Measurements from ENCODE around the gene CAND1.

Gene CAND1

DNA sequence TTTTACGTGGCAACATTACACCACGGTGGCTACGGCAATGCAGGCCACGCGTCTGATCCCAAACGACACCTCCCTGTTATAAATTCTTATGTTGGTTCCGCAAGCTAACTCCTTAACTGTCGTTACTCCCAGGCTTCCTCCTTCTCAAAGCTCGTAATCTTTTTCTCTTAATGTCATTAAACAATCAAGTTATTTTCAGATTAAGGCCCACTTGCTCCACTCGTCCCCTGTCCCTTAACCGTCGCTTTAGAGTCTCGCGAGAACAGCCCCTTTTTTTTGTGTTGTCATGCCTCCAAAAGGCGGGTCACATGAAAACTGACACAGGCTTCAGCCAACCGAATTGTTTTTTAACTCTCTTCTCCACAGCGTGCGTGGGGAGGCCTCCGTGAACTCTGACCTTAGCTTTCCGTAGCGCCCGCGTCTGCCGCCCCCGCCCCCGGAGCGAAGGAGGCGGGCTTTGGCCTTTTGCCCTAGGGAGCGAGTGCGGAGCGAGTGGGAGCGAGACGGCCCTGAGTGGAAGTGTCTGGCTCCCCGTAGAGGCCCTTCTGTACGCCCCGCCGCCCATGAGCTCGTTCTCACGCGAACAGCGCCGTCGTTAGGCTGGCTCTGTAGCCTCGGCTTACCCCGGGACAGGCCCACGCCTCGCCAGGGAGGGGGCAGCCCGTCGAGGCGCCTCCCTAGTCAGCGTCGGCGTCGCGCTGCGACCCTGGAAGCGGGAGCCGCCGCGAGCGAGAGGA lies at the start of gene CAND1:
Gene CAND1 (plus strand): TSS at position 463 of the 737 bp plus-strand sequence. CDS start 360 bp downstream, outside the sequence.
- peak; percentile 99 for DNase-seq (ENCODE audit: low read depth)

DNA sequence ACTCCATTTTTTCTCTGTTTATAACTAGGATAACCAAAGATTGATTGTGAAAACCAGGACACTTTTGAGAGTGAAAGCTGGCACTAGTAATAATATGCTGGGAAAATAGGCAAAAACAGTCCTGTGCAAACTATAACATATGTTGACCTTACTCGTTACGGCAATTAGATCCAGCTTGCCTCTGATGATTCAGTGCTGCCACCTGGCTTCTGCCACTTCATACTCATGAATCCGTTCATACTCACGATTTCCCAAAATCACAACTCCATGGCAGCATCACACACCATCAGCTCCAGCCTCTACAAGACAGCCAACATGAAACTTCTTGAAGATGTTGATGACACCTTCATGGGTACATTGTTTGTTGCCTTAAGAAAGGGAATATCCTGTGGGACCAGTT lies 49.1 kb upstream of the CAND1 start:
- DNase-seq (ENCODE audit: low read depth), result no peak

DNA sequence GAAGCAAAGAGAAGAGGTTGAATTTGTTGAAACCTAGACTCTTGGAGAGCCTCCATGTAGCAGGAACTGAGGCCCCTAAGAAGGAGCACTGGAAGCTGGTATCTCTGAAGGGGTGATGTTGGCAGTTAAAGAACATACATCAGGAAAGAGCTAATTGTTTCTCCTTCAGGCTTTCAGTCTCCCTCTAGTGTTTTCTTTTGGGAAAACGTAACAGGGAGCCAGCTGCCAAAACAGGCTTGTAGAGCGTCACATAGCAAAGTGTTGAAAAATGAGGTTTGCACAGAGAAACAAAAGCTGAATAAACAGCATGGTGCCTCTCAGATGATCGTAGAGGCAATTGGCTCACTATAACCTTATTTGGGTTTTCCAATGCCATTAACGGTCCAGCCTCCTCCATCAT lies 46.9 kb upstream of the CAND1 start:
- peak; percentile 5 for DNase-seq (ENCODE audit: low read depth)

DNA sequence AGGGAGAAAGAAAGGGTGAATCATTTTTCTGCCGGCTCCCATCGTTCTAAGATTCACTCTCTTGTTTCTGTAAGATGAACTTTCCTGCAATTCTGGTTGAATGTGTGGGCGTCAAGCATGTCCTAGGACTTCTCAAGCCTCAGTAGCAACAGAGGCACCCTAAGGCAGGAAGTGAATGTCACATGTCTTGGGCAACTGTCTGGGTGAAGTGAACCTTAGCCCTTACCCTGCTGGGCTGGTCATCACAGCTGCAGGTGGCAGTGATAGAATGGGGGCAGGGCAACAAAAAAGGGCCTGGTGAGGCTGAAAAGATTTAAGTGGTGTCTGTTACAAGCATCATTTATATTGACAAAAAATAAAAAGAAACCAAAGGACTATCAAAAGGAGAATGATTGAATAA lies 45.9 kb upstream of the CAND1 start:
- DNase-seq (ENCODE audit: low read depth), result no peak

DNA sequence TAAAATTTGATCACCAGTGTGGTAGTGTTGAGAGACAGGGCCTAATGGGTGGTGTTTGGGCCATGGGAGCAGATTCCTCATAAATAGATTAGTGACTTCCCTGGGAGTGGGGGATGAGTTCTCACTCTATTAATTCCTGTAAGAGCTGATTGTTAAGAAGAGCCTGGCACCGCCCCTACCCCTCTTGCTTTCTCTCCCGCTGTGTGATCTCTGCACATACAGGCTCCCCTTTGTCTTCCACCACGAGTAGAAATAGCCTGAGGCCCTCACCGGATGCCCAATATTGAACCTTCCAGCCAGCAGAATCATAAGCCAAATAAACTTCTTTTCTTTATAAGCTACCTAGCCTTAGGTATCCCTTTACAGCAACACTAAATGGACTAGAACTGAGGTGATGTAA lies 31.9 kb upstream of the CAND1 start:
- no peak for DNase-seq (ENCODE audit: low read depth)

DNA sequence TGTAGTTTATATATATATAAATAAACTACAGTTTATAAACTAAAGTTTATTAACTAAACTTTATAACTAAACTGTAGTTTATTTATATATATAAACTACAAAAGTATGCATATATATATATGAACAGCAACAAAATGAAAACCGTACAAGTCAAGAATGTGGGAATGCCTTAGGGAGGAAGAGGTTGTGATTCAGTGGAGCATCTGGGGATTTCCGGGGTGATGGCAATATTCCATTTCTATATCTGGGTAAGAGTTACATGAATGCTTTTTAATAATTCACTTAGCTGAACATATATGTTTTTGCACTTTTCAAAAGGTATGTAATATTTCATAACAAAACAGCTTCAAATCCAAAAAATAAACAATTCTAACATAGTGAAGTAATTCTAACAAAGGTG lies 30.1 kb upstream of the CAND1 start:
- no peak for DNase-seq (ENCODE audit: low read depth)

DNA sequence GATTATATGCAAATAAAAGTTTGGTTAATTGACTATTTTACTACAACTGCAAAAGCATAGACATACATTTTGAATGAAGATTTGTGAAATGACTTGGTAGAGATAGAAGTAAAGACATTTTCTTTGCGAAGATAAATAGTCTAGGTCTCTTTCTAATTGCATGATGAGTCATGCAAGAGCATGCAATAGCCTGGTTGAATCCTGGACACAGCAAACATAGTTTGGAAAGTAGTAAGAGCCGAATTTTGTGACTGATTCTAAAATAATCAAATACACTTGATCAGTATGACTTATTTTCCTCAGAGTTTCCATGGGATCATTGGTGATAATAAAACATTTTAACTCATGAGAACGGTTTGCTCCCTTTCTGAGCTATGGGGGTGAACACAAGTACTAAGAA lies 27.7 kb upstream of the CAND1 start:
- DNase-seq (ENCODE audit: low read depth), result no peak

DNA sequence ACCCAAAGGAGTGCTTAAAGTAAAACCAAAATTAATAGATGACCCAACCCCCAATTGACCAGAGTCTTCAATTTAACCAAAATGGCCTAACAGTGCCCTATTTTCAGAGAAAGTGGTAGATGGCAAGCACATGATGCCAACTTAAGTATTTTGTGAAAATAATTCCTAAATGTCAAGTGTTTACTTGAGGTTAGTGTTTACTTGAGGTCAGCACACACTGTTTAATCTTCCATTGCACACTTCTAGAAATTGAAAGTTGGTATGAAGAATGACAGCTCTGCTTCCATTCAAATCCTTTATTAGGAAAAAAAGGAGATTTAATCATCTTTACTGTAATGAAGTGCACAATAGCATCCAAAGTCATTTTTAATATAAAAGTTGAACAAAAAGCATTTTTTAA lies 25.9 kb upstream of the CAND1 start:
- no peak for DNase-seq (ENCODE audit: low read depth)

DNA sequence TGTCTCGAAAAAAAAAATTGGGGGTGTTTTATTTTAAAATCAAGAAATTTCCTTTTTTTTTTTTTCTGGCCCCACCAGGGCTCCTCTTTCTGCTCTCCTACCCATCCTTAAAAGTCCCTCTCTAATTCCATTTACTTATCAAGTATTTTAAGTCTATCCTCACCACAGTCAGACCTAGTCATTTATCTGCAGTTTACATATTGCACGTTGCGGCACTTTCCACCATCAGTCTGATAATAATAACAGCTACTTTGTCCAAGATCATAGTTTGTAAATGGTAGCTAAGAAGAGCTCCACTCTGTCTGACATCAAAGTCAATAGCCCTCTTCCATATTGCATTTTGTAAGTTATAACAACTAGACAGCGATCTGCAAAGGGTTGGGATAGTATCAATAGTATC lies 23.6 kb upstream of the CAND1 start:
- no peak for DNase-seq (ENCODE audit: low read depth)

DNA sequence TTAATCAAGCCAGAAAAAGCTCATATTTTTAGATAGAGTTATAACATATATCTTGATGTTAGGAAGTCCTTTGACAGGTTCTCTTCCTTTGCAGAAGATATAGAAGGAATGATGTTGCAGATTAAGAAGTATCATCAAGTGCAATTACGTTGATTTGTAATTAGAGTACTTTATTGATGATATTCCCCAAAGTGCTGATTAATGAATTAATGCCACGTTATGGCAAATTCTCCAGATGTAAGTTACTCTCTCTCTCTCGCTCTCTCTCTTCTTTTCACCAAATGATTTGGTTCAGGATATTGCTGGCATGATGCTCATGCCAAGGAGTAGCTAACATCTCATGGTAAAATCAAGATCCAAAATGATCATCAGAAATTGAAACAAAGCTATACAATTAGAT lies 18.1 kb upstream of the CAND1 start:
- DNase-seq (ENCODE audit: low read depth), result no peak

DNA sequence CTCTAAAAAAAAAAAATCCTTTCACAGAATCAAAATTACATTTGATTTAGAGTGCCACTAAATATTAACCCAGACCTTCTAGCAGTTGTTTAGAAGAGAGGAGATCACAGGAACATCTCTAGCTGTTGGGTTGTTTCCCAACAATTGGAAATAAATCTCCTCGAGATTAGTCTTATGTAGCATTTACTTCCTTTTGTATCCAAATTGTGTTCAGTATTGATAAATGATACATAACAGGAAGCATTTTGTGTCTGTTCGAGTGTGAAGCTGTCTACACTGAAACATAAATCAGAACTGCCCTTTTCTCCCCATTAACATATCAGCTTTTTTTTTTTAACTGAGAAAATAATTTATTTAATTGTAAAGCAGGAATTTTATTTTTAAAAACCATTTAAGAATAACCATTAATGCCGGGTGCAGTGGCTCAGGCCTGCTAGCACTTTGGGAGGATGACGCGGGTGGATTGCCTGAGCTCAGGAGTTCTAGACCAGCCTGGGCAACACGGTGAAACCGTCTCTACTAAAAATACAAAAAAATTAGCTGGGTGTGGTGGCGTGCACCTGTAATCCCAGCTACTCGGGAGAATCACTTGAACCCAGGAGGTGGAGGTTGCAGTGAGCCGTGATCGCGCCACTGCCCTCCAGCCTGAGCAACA lies 14.7 kb upstream of the CAND1 start:
- no peak for DNase-seq (ENCODE audit: low read depth)

DNA sequence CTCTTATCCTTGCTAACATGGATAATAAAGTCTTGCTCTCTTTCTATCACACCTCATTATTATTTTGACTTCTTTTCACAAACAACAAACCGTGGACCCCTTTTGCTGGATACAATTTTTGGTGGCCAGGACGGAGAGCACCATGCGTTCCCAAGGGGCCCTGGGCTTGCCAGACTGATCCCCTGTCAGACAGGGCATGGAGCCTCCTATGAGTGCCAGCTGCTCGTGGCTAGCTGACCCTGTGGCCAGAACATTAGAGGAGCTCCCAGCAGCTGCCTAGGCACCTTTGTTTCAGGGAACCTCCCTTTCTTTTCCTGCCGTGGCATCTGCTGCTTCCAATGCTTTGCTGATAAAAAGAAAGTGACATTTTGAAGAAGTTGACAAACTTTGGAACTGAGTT lies 12.5 kb upstream of the CAND1 start:
- DNase-seq (ENCODE audit: low read depth), result no peak

DNA sequence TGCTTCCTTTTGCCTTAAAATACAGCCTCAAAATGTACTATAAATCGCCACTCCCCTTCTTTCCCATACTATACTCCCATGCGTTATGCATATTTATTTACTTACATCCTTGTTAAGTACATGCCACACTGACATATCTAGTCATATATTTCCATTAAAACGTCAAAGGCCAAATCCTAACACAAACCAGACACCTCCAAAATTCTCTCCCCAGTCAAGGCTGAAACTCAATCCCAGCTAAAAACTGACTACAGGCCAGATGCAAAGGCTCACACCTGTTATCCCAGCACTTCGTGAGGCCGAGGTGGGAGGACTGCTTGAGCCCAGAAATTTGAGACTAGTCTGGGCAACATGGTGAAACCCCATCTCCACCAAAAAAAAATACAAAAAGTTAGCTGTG lies 5.7 kb upstream of the CAND1 start:
- no peak for DNase-seq (ENCODE audit: low read depth)

DNA sequence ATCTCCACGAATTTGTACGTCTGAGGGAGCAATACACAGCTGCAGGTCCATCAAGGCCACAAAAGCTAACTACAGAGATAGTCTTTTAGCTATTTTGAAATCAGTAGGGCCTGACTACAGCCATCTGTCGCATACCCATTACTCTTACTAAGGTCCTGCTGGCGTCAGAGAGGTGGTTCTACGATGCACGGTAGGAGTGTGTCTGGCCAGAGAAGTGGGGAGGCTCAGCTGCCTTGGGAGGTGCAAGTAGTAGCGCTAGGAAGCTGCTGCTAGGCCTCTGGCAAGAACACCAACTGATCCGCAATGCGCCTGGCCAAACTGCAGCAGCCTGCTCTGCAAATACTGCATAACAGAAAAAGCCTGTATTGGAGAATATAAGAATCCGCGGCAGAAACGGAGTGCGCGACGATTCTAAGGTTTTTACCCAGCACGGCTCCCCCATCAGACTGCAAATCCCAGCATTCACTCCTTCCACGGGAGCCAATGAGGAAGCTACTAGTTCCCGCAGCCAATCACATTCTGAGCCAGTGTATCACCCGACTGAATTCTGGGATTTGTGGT lies 743 bp upstream of the CAND1 start:
- peak; percentile 99 for DNase-seq (ENCODE audit: low read depth)

DNA sequence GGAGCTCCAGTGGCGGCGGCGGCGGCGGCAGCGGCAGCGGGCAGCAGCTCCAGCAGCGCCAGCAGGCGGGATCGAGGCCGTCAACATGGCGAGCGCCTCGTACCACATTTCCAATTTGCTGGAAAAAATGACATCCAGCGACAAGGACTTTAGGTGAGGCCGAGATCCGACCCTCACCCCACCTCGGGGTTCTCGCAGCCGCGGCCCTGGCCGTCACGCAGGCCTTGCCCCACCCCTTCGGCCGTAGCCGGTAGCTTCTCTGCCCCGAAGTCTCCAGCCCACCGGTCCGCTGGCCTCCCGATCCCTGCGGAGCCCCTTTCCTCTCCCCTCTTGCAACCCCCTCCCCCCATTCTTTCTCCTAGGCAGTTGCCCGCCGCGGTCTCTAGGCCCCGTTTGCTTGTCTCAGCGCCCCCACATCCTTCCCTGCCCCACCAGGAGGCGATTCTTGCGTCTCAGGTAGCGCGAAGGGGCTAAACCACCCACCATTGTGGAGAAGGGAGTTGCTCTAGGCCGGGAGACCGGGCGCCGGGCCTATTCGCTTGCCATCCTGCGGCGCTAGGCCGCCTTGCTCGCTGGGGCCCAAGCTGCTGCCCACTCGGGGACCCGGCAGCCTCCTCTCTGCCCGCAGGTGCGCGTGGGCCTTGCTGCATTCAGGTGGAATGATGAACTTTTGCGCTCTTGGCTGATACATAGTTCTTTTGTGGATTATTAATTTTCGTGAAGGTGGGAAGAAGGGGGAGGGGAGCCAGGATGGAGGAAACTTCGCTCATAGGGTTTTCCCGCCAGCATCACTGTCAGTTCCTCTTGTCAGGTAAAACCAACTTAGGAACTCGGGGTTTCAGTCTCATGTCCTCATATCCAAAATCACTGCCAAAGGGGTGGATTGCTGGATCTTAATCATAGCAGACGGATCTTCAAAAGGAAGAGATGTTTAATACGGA lies 745 bp downstream of the CAND1 start:
- peak; percentile 8 for DNase-seq (ENCODE audit: low read depth)

DNA sequence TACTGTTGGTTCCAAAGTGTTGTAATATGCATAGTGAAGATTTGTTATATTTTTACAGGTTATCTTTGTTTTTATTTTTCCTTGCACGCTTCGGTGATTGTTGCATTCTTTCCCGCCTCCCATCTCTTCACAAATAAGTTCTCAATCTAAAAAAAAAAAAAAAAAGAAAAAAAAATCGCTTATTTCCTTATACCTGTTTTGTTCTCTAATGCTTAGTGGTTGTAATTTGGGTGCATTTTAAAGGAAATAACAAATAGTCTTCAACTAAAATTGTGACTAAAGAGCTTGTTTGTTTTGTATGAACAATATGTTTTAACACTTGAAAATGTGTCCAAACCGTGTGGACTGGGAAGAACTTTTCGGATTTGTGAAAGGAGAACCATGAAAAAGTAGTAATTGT lies 1.5 kb downstream of the CAND1 start:
- DNase-seq (ENCODE audit: low read depth), result no peak

DNA sequence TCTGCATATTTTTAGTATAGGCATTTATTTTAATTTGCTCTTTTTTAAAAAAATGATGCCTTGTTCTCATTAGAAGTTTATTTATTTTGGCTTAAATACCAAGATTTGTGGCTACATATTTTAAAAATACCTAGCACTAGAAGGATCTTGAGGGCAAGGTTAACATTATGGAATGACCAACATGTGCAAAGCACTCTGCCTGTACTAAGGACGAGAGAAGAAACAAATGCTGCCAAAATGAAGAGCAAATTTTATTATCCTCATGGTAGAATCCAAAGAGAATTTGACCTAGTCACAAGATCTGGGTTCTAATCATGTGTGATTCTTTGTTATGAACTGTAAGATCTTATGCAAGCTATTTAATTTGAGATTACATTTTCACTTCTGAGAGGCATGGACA lies 2.8 kb downstream of the CAND1 start:
- no peak for DNase-seq (ENCODE audit: low read depth)

DNA sequence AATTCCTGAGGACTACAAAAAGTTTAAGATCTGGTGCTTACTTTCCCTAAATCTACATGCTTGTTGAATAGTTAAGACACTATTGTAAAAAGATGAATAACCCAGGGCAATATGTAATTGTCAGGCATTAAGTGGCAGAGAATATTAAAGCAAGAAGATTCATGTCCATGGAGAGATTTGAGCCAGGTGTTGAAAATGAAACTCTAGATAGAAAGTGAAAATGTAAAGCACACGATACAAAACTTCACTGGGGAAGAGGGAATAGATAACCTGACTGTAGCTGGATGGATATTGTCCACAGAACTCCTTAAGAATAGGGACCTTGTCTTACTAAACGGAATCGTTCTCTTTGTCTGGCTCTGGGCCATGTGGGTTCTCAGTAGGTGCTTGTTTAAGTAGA lies 5.0 kb downstream of the CAND1 start:
- DNase-seq (ENCODE audit: low read depth), result no peak

DNA sequence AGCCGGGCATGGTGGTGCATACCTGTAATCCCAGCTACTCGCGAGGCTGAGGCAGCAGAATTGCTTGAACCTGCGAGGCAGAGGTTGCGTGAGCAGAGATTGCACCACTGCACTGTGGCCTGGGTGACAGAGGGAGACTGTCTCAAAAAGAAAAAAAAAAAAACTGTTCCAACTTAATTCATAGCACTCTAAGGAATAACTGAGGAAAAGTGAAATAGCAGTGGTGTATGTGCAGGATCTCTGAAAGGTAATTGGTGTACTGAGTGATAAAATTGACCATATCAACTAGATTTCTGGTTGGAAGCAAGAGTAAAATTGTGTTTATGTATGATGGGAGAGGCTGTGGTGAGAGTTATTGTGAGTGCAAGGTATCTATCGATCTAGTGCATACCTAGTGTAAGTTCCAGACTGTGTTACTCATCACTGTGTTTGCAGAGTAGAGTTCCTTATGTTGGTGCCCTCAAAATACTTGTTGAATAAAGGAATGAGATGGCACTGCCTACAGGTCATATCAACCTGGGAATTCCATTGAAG lies 6.3 kb downstream of the CAND1 start:
- no peak for DNase-seq (ENCODE audit: low read depth)

DNA sequence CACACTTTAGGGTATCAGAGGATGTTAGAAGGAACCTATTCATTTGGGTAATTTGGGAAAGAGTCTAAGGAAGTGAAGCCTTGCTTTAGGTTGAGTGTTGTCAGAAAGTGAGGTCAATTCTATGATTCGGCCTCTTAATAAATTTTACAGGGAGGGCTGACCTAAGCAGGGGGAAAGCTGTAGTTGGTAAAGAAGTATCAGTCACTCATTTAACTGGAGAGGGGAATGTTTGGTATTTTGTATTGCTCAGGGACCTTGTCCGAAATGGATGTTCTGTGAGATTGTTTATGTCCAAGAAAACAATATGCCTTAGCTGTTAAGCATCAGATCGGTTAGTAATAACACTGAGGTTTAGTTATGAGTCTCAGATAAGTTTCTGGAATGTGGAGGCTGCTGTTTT lies 7.3 kb downstream of the CAND1 start:
- no peak for DNase-seq (ENCODE audit: low read depth)

DNA sequence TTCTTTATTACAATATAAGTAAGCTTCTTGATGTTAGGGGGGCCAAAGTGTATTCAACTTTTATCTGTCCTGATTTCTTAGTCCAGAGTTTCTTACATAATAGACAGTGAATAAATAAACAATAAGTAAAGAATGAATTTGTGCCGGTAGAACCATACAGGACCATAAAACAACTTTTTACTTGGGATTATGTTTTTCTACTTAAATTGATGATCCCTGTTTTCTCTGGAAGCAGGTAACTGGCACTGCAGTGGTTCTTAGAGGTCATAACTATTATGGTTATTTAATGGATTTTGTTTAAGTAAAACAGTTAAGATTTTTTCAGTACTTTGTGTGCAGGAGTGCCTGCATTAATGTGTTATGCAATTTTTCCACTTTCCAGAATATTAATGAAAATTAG lies 10.5 kb downstream of the CAND1 start:
- no peak for DNase-seq (ENCODE audit: low read depth)

DNA sequence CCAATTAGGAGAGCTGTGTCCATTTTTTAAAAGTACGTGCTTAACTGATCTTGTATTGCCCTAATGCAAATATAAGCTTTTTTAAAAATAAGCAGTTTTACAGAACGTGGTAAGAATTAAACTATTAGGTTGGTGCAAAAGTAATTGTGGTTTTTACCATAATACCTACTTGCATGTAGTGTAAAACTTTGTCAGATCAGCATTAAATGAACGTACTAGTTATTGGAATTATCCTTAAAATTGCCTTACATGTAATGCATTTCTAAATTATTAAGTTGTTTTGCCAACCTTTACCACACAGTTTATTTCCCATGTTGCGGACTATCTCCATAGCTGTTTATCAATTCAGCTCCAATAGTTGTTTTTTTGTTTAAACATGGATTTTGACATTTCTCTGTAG lies 10.9 kb downstream of the CAND1 start:
- no peak for DNase-seq (ENCODE audit: low read depth)

Measured in GM04504 (cell line).